ENCODE data around the gene MARCKSL1.
"Not testable (repeated sequence)": the region's sequence is repeated elsewhere in the genome, so short reads cannot be mapped to it uniquely, and the experiment has no call there.

Gene MARCKSL1, protein sequence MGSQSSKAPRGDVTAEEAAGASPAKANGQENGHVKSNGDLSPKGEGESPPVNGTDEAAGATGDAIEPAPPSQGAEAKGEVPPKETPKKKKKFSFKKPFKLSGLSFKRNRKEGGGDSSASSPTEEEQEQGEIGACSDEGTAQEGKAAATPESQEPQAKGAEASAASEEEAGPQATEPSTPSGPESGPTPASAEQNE

DNA sequence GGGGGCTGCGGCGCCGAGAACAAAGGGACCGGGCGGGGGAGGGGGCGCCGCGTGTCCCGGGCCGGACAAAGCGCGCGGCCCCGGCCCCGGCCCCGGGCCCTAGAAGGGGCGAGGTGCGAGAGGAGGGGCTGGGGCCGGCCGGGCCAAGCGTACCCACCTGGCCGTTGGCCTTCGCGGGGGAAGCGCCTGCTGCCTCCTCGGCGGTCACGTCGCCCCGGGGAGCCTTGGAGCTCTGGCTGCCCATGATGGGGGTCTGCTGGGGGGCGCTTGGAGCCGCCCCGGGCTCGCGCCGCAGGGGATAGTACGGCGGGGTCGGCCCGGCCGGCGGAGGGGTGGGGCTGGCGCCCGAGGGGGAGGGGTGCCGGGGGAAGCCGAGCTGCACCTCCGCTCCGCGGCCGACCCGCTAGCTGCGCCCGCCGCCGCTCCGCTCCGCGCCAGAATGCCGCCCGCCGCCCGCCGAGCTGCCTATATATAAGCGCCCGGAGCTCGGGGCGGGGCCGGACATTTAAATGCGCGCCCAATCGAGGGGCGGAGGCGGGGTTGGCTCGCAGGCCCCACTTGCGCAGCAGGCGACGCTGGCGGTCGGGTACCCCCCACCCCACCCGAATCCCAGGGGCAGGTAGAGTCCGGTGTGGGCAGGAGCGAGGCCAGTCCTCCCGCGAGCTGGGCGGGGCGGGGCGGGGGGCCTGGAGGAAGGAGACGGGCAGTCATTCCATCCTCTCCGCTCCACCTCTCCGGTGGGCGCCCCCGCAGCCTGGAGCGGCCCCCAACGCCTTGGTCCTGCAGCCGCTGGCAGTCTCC is at the start of gene MARCKSL1:
MARCKSL1 (minus strand) TSS at position 444 of the 801 bp plus-strand sequence; CDS start at position 244, 200 bp downstream.
- ATAC-seq (peak; percentile 28), DNase-seq (peak; percentile 89)

DNA sequence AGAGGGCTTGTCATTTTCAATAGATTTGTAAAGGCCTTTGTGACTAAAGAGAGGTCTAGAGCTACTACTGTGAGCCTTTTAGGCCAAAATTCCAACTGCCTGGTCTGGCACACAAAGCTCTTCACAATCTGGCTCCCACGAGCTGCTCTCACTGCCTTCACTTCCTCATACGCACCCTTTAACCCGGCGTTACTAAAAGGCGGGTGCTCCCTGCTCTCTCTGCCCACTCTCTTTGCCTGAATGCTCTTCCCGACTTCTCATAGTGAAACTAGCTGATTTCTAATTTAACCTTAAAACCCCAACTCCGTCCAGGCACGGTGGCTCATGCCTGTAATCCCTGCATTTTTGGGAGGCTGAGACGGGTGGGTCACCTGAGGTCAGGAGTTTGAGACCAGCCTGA is 44.0 kb upstream of the MARCKSL1 start:
- ATAC-seq (no peak), DNase-seq (no peak)

DNA sequence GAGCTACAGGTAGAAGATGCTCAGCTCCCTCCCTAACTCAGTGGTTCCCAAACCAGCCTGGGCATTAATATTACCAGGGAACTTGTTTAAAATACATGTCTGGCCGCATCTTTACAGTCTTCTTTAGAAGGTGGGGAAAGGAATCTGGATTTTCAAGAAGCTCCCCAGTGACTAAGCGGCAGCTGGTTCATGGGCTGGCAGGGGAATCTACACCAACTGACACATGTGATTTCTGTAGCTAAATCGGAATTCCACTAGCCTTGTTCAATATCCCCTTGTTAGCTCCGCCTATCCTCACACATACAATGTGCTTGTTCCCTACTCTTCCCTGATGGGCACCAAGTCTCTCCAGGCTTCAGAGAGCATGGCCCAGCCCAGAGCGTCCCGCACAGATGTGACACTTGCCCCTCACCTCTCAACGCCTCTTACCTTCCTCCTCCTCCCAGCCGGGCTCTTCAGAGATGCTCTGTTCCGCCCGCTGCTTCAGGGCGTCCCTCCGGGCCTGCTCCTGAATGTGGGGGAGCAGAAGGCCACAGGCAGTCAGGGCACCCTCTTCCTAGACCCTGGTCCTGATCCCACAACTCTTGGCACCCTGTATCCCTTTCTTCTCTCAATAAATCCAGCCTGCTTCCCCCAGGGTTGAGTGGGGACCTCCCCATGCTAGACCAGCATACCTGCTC is 41.6 kb upstream of the MARCKSL1 start:
- ATAC-seq (no peak), DNase-seq (no peak)

DNA sequence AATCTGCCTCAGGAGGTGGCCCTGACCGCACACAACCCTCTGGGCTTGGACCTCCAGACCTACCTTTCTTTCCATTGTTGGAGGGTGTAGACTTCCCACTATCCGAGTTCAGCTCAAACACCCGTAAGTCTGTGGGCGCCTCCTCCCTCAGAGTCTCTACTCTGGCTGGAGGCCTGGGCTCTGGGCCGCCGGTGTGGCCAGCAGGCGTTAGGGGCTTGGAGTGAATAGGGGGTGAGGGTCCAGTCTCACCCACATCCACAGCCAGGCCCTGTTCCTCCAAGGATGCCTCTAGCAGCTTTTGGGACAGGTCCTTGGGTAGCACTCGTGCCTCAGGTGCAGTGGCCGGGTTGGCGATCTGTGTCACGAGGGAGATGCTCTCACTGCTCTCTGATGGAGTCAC is 40.2 kb upstream of the MARCKSL1 start:
- DNase-seq, result no peak
- ATAC-seq, result no peak

DNA sequence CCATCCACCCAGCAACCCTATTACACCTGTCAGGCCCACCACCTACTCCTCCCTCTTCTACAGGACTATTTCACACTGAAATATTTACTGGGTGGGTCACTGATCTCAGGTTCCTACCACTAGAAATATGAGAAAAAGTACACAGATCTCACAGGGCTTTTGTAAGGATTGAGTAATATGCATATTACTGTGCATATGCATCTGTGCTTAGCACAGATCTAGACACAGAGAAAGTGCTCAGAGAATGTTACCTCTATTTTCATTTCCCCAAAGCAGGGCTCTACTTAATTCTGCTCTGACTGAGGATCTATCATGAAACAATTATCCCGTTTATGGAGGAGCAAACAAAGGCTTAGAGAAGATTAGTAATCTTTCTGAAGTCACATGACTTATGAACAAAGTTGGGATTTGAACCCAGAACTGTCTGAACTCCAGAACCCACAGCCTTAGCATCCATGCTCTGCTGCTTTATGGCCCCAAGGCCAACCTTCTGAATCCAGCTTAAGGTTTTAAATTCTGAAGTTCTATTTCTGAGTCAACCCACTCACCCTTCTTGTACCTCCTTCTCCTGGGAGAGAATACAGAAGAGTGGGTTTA is 38.1 kb upstream of the MARCKSL1 start:
- ATAC-seq, result no peak
- DNase-seq, result no peak

DNA sequence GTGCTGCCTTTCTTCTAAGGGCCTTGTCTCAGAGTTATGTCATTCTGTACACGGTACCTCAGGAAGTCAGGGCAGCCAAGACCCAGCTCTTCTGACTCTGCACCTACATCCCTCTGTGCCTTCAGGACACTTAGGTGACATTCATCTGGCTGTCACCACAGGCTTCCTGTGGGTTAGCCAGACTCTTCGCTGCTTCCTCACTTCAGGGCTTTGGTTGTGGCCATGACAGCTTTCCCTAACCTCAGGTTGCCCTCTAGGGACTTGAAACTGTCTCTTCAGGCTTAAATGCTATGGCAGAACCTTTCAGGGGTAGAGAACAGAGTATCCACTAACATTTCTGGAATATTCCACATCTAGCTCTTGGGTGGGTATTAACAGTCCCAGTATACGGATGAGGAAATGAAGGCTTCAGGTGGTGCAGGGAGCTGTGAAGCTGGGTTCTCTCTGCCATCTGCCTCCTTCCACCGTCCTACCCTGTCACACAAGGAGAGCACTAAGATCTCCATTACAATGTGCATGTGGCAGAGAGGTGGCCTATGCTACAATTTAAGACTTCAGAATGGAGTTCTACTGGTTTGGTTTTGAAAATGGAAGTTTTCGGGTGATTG is 36.2 kb upstream of the MARCKSL1 start:
- peak; percentile 83 for ATAC-seq
- peak; percentile 31 for DNase-seq

DNA sequence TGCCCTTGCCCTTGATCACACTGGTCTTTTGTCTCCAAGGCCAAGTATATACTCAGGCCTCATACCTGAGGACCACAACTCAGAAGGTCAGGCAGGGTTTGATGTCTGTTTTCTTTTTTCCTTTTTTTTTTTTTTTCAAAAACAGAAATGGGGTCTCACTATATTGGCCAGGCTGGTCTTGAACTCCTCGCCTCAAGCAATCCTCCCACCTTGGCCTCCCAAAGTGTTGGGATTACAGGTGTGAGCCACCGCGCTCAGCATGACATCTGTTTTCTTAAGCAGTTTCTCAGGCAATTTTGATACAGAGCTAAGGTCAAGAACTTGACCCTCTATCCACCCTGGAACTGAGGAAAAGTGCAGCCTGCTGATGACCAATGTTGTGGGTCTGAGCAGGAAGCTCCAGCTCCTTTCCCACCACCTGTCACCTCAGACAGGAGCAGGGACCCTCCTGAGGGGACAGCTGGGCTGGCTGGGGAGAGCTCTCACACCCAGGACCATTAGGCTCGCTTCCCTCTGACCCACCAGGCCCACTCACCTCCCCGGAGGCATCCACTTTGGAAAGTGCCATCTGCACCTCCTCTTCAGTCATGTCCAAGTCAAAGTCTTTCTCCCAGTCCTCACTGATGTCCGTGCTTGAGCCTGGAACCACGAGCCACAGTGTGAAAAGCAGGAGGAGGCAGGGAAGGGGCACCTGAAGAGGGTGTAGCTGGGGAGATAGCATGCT is 32.0 kb upstream of the MARCKSL1 start:
- ATAC-seq (no peak), DNase-seq (no peak)

DNA sequence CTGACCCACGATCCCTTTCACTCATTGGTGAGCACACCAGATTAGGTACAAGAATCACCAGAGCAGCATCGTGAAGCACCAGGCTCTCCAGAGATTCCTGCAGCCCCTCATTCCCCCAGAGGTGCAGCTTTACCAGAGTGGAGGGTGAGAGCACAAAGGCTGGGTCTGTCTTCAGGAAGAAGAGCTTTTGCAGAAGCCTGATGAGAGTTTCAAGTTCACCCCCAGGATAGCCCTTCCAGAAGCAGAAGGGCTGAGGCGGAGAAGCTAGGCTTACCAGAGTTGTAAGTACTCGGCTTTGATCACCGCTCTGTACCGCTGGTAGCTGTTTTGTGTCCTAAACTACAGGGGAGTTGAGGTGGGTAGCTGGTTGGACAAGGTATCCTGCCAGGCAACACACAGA is 29.4 kb upstream of the MARCKSL1 start:
- ATAC-seq, result no peak
- no peak for DNase-seq

DNA sequence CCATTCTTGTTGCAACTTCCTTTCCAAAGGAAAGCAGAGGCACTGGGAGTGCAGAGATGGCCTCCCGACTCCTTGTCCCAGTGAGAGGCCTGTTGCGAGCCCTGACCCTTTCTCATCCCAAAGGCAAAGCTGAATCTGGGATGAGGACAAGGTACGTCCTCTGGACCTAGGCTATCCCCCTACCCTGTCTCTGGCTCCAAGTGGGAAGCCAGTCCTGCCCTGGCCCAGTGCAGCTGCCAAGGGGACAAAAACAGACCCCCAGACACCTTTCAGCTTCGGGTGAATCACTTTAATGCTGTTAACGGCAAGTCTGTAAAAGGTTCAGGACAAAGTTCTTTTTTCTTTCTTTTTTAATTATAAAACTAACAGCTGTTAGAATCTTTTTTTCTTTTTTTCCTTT is 28.8 kb upstream of the MARCKSL1 start:
- ATAC-seq (no peak), DNase-seq (no peak)

DNA sequence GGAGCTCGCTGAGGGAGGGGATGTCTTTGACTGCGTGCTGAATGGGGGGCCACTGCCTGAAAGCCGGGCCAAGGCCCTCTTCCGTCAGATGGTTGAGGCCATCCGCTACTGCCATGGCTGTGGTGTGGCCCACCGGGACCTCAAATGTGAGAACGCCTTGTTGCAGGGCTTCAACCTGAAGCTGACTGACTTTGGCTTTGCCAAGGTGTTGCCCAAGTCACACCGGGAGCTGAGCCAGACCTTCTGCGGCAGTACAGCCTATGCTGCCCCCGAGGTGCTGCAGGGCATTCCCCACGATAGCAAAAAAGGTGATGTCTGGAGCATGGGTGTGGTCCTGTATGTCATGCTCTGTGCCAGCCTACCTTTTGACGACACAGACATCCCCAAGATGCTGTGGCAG is 27.7 kb upstream of the MARCKSL1 start:
- ATAC-seq (no peak), DNase-seq (no peak)

DNA sequence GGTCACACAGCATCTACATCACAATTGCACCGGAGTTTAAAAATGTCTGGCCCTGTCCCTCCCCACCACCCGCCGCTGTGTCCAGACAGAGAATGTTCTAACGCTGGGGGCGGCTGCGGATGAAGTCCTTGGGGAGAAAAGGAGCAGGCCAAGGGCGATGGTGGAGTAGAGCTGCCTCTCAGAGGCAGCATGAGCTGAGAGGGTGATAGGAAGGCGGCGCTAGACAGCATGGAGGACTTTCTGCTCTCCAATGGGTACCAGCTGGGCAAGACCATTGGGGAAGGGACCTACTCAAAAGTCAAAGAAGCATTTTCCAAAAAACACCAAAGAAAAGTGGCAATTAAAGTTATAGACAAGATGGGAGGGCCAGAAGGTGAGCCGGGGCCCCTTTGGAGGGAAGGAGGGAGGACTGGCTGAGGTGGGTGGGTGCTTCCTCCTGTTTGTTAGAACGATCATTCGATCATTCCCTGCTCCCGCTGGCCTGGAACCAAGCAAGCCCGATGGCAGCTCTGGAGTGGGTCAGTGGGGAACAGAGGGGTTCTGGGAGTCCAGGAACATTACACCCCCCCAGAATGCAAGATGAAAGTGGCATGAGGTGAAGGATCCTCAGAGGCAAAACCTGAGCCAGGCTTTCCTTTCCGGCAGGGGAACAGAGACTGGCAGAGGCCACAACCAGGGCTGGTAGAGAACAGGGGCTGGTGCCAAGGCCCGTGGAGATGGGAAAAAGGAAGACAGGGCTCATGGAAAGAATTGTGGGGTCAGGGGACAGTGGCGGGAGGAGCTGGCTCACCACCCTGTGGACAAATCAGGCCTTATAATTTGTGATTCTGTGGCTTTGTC is 26.7 kb upstream of the MARCKSL1 start, which contains the start of the genes FAM229A and TSSK3:
FAM229A (minus strand) TSS at position 12 of the 840 bp plus-strand sequence. CDS start 394 bp downstream, outside the sequence.
TSSK3 (plus strand) TSS at position 66 of the 840 bp plus-strand sequence; CDS start at position 229, 163 bp downstream.
- DNase-seq, result no peak
- no peak for ATAC-seq

DNA sequence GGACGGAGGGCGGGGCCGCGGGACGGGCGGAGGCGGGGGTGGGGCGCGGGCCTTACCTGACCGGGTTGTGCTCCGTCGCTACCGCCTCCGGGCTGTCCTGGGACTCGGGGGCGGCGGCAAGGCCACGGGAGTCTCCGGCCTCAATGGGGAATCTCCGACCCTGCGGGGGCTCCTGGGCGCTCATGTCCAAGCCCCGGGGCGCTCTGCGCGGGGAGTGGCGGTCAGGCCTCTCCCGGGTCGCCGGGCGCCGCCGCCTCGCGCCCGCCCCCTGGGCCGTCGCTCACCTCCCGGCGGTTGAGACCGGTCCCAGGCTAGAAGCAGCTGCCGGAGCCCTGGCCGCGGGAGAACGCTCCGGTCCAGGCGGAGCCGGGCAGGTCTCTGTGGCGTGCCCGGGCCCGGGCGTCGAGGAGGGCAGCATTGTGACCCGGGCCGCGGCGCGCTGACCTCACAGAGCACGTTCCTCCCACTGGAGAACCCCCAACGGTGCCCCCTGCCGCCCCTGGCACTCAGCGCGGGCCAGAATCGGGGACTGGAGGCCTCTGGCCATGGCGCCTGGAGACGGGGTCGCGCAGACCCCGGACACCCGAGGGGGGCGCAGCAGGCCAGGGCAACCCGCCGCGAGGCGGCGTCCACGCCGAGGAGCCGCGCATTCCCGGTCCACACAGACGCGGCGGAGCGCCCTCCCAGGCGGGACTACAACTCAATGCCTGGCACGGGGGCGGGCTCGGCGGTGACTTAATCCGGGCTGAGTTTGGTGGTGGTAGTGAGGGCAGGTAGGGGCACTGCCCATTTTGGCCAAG is 25.8 kb upstream of the MARCKSL1 start:
- ATAC-seq (peak; percentile 51), DNase-seq (peak; percentile 42)

DNA sequence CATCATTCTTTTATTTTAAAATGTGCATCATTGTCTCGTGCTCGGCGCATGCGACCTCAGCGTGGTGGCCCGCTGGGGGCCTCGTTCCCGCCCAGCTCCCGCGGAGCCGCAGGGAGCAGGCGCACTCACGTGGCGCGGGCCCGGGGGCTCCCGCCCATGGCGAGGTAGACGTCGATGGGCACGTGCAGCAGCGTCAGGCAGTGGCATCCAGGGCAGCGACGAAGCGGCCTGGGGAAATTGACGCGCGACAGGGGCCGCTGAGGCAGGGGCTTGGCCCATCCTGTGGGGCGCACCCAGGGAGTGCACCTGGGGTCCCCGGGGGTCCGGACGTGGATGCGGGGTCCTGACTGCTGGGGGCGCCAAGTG is 25.3 kb upstream of the MARCKSL1 start:
- ATAC-seq (no peak), DNase-seq (no peak)

DNA sequence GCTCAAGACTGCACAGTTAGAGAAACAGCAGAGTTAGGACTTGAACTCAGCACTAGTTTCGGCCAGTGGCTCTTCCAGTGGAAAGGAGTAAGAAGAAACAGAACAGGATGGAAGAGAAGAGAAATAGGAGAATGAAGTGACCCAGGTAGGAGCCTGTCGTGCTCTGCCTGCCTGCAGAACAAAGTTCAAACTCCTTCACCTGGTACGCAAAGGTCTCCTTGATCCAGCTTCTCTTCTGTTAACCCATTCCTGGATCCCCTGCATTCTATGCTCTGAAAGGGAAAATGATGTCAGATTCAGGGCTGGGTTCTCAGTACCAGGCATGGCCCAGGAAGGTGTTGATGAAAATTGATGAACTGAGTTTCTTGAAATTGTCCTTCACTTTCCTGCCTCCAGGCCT is 22.4 kb upstream of the MARCKSL1 start:
- ATAC-seq, result no peak
- no peak for DNase-seq

DNA sequence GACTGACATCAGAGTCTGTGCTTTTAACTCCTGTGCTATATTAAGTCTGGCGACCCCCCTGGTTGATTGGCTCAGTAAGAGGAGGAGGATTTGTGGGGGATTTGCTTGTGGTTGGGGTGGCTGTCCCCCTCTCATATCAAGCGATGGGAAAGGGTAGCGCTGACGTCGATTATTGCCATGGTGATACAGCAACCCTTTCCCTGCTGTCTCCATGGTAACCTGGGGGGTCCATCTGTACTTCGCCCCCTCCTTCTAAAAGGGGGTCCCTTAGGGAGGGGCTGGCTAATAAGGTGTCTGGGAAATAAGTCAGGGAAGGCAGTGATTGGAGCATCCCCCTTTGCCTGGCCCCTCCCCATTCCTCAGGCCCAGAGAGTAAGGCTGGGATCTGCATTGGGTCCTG is 21.6 kb upstream of the MARCKSL1 start:
- ATAC-seq (no peak), DNase-seq (no peak)

DNA sequence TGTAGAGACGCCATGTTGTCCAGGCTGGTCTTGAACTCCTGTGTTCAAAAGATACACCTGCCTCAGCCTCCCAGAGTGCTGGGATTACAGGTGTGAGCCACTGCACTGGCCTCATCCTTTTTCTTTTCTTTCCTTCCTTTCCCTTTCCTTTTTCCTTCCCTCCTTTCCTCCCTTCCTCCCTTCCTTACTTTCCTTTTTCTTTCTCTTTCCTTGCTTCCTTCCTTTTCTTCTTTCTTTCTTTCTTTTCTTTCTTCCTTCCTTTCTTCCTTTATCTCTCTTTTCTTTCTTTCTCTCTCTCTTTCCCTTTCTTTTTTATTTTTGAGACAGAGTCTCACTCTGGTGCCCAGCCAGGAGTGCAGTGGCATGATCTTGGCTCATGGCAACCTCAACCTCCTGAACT is 20.4 kb upstream of the MARCKSL1 start:
- ATAC-seq, result no peak
- DNase-seq, result no peak

DNA sequence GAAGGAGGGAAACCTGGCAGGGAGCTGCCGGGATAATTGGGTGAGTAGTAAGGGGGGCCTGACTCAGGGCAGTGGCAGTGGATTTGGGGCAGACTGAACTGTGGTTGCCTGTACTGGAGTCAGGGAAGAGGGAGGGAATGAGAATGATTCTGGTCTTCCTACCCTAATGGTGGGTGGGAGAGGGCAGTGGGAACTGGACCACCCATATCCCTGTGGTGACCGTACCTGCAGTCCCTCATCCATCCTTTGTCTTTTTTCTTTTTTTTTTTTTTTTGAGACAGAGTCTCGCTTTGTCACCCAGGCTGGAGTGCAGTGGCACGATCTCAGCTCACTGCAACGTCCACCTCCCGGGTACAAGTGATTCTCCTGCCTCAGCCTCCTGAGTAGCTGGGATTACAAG is 19.7 kb upstream of the MARCKSL1 start:
- not testable (repeated sequence) for DNase-seq, ATAC-seq

DNA sequence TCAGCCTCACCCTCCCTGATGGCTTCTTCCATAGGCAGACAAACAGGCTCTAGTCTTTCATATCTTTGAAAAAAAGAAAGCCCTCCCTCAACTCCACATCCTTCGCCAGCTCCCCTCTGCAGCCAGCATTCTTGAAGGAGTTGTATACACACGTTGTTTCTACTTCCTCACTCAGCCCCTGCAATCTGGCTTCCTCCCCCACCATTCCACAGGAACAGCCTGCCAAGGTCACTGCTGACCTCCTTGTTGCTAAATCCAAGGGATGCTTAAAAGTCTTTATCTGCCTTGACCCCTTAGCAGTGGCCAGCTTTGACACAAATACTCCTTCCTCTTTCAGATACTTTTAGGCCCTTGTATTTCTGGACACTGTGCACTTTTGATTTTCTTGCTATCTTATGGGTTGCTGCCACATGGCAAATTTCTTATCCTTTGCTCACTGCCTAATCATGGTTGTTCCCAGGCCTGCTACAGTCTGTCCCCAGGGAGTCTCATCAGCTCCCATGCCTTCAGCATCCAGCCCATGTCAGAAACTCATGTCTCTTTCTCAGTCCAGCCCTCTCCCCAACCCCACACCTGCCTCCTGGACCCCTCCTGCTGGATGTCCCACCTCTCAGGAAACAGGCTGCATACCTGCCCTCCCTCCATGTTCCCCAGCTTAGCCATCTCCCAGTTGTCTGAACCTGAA is 18.0 kb upstream of the MARCKSL1 start:
- no peak for ATAC-seq
- DNase-seq, result no peak

DNA sequence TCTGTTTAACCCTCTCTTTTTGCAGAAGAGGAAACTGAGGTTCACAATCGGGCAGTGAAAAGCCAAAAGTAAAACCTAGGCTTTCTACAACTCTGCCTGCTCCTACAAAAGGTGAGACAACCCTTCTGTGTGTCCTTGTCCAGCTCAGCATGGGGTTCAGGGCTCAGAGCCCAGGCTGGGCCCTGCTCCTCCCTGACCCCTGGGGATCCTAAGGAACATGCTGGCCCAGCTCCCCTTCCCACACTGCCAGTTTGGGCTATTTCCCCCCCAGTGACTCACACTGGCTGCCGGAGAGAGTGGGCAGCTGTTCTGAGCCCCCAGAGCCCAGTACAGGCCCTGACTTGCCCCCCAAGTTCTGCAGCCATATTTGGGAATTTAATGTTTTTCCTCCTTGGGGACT is 17.4 kb upstream of the MARCKSL1 start:
- ATAC-seq, result no peak

More for the DNA sequence above, 17.4 kb upstream of the MARCKSL1 start:
- DNase-seq, result no peak
